SU-DHL-6 (cell line): ENCODE data around the gene HIP1R.

ENCODE experiments used
- H2AFZ ChIP-seq: fragments of 200-600 bp; sonication (generic); 2 replicates; pipeline ENCODE4 v1.6.1; 2014; ENCODE audit warnings: low read depth, mild to moderate bottlenecking, moderate library complexity, mixed read lengths, antibody characterized with exemption, low read length; ENCODE audit not compliant: severe bottlenecking
- H3F3A ChIP-seq: fragments of 200-600 bp; shearing (Covaris generic); 2 replicates; pipeline ENCODE4 v1.6.0; 2016; ENCODE audit warnings: antibody characterized with exemption, mild to moderate bottlenecking; ENCODE audit not compliant: insufficient read depth
- H3K27ac ChIP-seq: fragments of 200-600 bp; sonication (generic); 2 replicates; pipeline ENCODE4 v1.5.1; 2016; ENCODE audit warnings: low read depth, mild to moderate bottlenecking, low read length, moderate library complexity, mixed read lengths
- H3K27me3 ChIP-seq: fragments of 200-600 bp; sonication (generic), shearing (Covaris generic); 2 replicates; pipeline ENCODE4 v1.6.0; 2014; ENCODE audit warnings: mild to moderate bottlenecking, low read length
- H3K36me3 ChIP-seq: fragments of 200-600 bp; sonication (generic); 2 replicates; pipeline ENCODE4 v1.6.1; 2014; ENCODE audit warnings: mild to moderate bottlenecking, low read length, mixed read lengths
- H3K4me2 ChIP-seq: fragments of 300-600, 200-600 bp; shearing (Covaris generic), sonication (generic); 2 replicates; pipeline ENCODE4 v1.6.0; 2014; ENCODE audit warnings: low read length, low read depth, mild to moderate bottlenecking; ENCODE audit not compliant: poor library complexity, severe bottlenecking
- H3K4me3 ChIP-seq: fragments of 200-600 bp; sonication (generic); 2 replicates; pipeline ENCODE4 v1.5.1; 2014; ENCODE audit warnings: antibody characterized with exemption, low read length, mild to moderate bottlenecking, mixed read lengths; ENCODE audit not compliant: insufficient read depth, poor library complexity, severe bottlenecking
- H3K79me2 ChIP-seq: fragments of 200-600 bp; sonication (generic); 2 replicates; pipeline ENCODE4 v1.6.1; 2014; ENCODE audit warnings: mild to moderate bottlenecking, low read length, moderate library complexity; ENCODE audit not compliant: insufficient read depth
- H3K9ac ChIP-seq: fragments of 200-600 bp; sonication (generic); 2 replicates; pipeline ENCODE4 v1.7.0; 2014; ENCODE audit warnings: mild to moderate bottlenecking, low read length
- H3K9me2 ChIP-seq: fragments of 200-600 bp; sonication (generic); replicated peaks from 2 replicates; pipeline ENCODE4 v1.6.1; 2014; ENCODE audit warnings: low read length; ENCODE audit not compliant: insufficient read depth
- H3K9me3 ChIP-seq: fragments of 200-600 bp; sonication (generic); 2 replicates; pipeline ENCODE4 v1.6.1; 2014; ENCODE audit warnings: low read length, mixed read lengths; ENCODE audit not compliant: insufficient read depth
- H4K20me1 ChIP-seq: fragments of 200-600 bp; sonication (generic); 2 replicates; pipeline ENCODE4 v1.6.1; 2014; ENCODE audit warnings: low read depth, mild to moderate bottlenecking, antibody characterized with exemption, low read length, moderate library complexity, mixed read lengths
- CTCF ChIP-seq: fragments of 200-600 bp; sonication (generic); IDR thresholded peaks from one replicate; pipeline ENCODE4 v1.5.1; 2017; ENCODE audit warnings: antibody characterized with exemption, mild to moderate bottlenecking, low read length, moderate library complexity; ENCODE audit not compliant: insufficient read depth, poor library complexity, severe bottlenecking
- EZH2phosphoT487 ChIP-seq: fragments of 200-600 bp; sonication (generic), shearing (Covaris generic); conservative IDR thresholded peaks from 2 replicates; pipeline ENCODE4 v1.6.1; 2018; ENCODE audit warnings: mild to moderate bottlenecking, antibody characterized with exemption, low read length, moderate library complexity, mixed read lengths

HIP1R gene

GRCh38 chr12:122837306-122838265 lies 2.3 kb downstream of the HIP1R start:
- H4K20me1 ChIP-seq: peaks cover 10% of the 10 kb centered on the region; the same call in 1 of the 2 replicates
- peak overlapping the region; percentile 86 for H3K4me2 ChIP-seq
- no peak overlapping the region for H2AFZ ChIP-seq
- no peaks in the 10 kb centered on the region for H3K27me3 ChIP-seq
- H3F3A ChIP-seq: peaks cover 18% of the 10 kb centered on the region
- H3K9me3 ChIP-seq: no peaks in the 10 kb centered on the region
- H3K9me2 ChIP-seq: no peaks in the 10 kb centered on the region
- TF ChIP-seq CTCF (no peak), EZH2phosphoT487 (no peak)
- H3K4me3 ChIP-seq: no peak overlapping the region
- peaks cover 19% of the 10 kb centered on the region; the same call in 1 of the 2 replicates for H3K79me2 ChIP-seq
- H3K36me3 ChIP-seq: no peaks in the 10 kb centered on the region
- H3K9ac ChIP-seq: no peak overlapping the region; the same call in 1 of the 2 replicates
- H3K27ac ChIP-seq: no peak overlapping the region

- Histone ChIP-seq H3K79me2 (peaks cover 25% of the 10 kb centered on the region; the same call in 1 of the 2 replicates), H3K4me2 (no peak overlapping the region), H3K36me3 (no peaks in the 10 kb centered on the region)
Observed at GRCh38 chr12:122838841-122839240, 3.6 kb downstream of the HIP1R start.

GRCh38 chr12:122839907-122840554 lies 4.8 kb downstream of the HIP1R start:
- peaks cover 10% of the 10 kb centered on the region; the same call in 1 of the 2 replicates for H4K20me1 ChIP-seq
- H3F3A ChIP-seq: peaks cover 11% of the 10 kb centered on the region
- H3K4me3 ChIP-seq: no peak overlapping the region
- no peaks in the 10 kb centered on the region for H3K36me3 ChIP-seq
- peaks cover 25% of the 10 kb centered on the region; the same call in 1 of the 2 replicates for H3K79me2 ChIP-seq
- no peaks in the 10 kb centered on the region for H3K9me3 ChIP-seq
- no peaks in the 10 kb centered on the region for H3K27me3 ChIP-seq
- no peak overlapping the region for H3K27ac ChIP-seq
- H2AFZ ChIP-seq: no peak overlapping the region
- TF ChIP-seq CTCF (no peak), EZH2phosphoT487 (no peak)
- H3K9me2 ChIP-seq: no peaks in the 10 kb centered on the region
- H3K4me2 ChIP-seq: no peak overlapping the region
- no peak overlapping the region for H3K9ac ChIP-seq

More at GRCh38 chr12:122838841-122839240, 3.6 kb downstream of the HIP1R start:
- no peak overlapping the region for H3K27ac ChIP-seq
- no peak overlapping the region for H3K9ac ChIP-seq
- no peaks in the 10 kb centered on the region for H3K9me2 ChIP-seq
- TF ChIP-seq CTCF (no peak), EZH2phosphoT487 (no peak)
- H3K9me3 ChIP-seq: no peaks in the 10 kb centered on the region
- peaks cover 10% of the 10 kb centered on the region; the same call in 1 of the 2 replicates for H4K20me1 ChIP-seq
- no peak overlapping the region for H3K4me3 ChIP-seq
- H2AFZ ChIP-seq: no peak overlapping the region
- H3K27me3 ChIP-seq: no peaks in the 10 kb centered on the region
- H3F3A ChIP-seq: peaks cover 18% of the 10 kb centered on the region
